ENCODE measurements around the gene USF2. TPM values are rescaled to one million over a fixed set of nuclear protein-coding genes. Genes with fewer than 3 reads are reported as not detected.
A peak's percentile ranks its signal among the peaks of the same experiment; 100 is the strongest.

The USF2 gene
- polyA plus RNA-seq, 3 donors = 2.7 to 248 (median 5.0) TPM

DNA sequence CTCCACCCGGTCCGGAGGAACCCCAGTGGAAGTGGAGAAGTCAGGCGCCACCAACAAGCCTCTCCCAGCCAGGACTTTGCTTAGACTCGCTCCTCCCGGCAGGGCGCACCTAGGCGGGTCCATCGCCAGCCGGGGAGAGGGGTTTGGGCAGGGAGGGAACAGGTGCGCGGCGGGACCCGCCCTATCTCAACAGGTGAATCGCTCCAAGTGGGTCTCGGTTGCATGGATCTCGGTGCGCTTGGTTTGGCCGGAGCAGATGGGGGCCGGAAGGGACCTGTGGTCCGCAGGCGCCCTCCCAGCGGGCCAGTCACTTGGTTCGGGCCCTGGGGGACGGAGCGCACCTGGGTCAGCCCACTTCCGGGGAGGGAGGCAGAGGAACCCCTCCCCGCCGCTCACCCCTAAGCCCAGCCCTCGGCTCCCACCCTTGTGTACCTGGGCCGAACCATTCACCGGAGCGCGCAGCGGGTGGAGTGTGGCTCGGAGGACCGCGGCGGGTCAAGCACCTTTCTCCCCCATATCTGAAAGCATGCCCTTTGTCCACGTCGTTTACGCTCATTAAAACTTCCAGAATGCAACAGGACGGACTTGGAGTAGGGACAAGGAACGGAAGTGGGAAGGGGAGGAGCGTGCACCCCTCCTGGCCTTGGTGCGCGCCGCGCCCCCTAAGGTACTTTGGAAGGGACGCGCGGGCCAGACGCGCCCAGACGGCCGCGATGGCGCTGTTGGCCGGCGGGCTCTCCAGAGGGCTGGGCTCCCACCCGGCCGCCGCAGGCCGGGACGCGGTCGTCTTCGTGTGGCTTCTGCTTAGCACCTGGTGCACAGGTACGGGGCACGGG is 20.2 kb upstream of the USF2 start, which contains the start of gene LSR:
TSS of gene LSR (plus strand) at position 693 of the 836 bp plus-strand sequence. CDS start at position 714, 21 bp downstream.
- Mint-ChIP-seq H3K9me3 (peaks cover 6 to 28% (median 21%) of the 10 kb centered on the region in 7 donors), H3K27me3 (ENCODE audit: low read depth in 3 of 3) (peaks cover 47 to 57% (median 48%) of the 10 kb centered on the region in 3 donors), H3K36me3 (peaks cover 9% of the 10 kb centered on the region in 2 donors), H3K4me3 (peak within 1 kb of the TSS; percentile 65 to 89), H3K27ac (peak within 1 kb of the TSS in 1 of 7 donors; percentile 54), H3K4me1 (peaks cover 31% of the 10 kb centered on the region)
- no peaks in the 10 kb centered on the region for H3K36me3 ChIP-seq (replicated peaks in 1 of 2; ENCODE audit: control insufficient read depth in 1 of 2, insufficient read depth in 2 of 2, low read length in 2 of 2)
- H4K20me1 ChIP-seq (ENCODE audit: insufficient read depth, low read length) = no peaks in the 10 kb centered on the region
- TF ChIP-seq, protein P1, sequence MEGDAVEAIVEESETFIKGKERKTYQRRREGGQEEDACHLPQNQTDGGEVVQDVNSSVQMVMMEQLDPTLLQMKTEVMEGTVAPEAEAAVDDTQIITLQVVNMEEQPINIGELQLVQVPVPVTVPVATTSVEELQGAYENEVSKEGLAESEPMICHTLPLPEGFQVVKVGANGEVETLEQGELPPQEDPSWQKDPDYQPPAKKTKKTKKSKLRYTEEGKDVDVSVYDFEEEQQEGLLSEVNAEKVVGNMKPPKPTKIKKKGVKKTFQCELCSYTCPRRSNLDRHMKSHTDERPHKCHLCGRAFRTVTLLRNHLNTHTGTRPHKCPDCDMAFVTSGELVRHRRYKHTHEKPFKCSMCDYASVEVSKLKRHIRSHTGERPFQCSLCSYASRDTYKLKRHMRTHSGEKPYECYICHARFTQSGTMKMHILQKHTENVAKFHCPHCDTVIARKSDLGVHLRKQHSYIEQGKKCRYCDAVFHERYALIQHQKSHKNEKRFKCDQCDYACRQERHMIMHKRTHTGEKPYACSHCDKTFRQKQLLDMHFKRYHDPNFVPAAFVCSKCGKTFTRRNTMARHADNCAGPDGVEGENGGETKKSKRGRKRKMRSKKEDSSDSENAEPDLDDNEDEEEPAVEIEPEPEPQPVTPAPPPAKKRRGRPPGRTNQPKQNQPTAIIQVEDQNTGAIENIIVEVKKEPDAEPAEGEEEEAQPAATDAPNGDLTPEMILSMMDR (IDR thresholded peaks at IDR 0.05) = no peak
- H3K4me1 ChIP-seq (ENCODE audit: control insufficient read depth in 1 of 2, insufficient read depth in 2 of 2, low read length in 2 of 2) = peaks cover 29 to 31% of the 10 kb centered on the region in 2 donors
- peak within 1 kb of the TSS in 1 of 3 experiments; percentile 42 for H3K4me3 ChIP-seq (replicated peaks in 1 of 3; ENCODE audit: low read depth in 2 of 3, low read length in 3 of 3)
- peaks cover 21 to 45% of the 10 kb centered on the region in 2 donors for H3K27me3 ChIP-seq (ENCODE audit: control insufficient read depth in 2 of 2, insufficient read depth in 2 of 2, low read length in 2 of 2)
- peak within 1 kb of the TSS; percentile 47 for H3K4me2 ChIP-seq (replicated peaks; ENCODE audit: extremely low read depth, low read length, poor library complexity, severe bottlenecking)
- DNase-seq = no peak
- H3K9me3 ChIP-seq (replicated peaks in 1 of 2; ENCODE audit: control insufficient read depth in 1 of 2, insufficient read depth in 1 of 2, low read length in 2 of 2) = peaks cover 0 to 20% of the 10 kb centered on the region in 2 donors
- no peak within 1 kb of the TSS for H2AFZ ChIP-seq (ENCODE audit: insufficient read depth, low read depth, low read length, poor library complexity, severe bottlenecking)
- H3K27ac ChIP-seq (ENCODE audit: low read depth in 1 of 2, low read length in 2 of 2) = no peak within 1 kb of the TSS
- intact Hi-C loops (cut with micrococcal nuclease) = no loop called here
- under 1% methylated on average over 64 of the region's 69 CpGs for WGBS (ENCODE audit: insufficient coverage)
- H3K79me2 ChIP-seq (ENCODE audit: insufficient read depth, low read length) = no peaks in the 10 kb centered on the region
- H3K9ac ChIP-seq (ENCODE audit: insufficient read depth, low read length, poor library complexity, severe bottlenecking) = no peak within 1 kb of the TSS

DNA sequence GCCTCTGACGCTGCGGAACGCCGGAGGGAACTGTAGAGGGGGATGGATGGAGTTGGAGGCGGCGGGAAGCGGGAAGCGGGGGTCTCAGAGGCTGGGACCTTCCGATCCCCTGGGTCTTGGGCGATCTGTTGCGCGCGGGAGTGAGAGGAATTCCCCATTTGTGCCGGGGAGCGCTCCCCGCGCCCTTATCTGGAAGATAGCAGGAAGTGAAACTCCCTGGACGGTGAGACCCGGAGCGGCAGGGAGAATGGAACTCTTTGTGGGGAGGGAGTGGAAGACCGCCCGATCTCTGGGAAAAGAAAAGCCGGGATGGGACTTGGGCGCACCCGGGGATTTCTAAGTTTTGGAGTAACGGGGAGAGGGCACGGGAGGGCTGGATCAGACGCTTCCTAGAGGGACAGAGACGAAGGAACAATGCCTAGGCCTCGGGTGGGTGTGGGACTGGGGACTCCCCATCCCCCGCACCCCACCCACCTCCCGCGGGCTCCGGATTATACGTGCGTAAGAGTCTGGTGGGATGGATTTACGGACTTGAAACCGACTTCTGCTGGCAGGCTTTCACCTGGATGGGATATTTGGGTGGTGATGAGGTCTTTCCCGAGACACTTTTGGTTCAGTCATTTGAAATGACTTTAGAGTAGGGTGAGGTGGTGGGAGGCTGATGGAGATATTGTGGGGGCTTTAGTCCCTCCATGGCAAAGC is 19.5 kb upstream of the USF2 start:
- peak overlapping the region in 1 of 3 experiments; percentile 42 for H3K4me3 ChIP-seq (replicated peaks in 1 of 3; ENCODE audit: low read depth in 2 of 3, low read length in 3 of 3)
- peak in 2 of 3 donors; percentile 34 to 61 for DNase-seq
- no peak overlapping the region for H2AFZ ChIP-seq (ENCODE audit: insufficient read depth, low read depth, low read length, poor library complexity, severe bottlenecking)
- TF ChIP-seq, protein P1 (IDR thresholded peaks at IDR 0.05) = no peak
- no peaks in the 10 kb centered on the region for H3K36me3 ChIP-seq (replicated peaks in 1 of 2; ENCODE audit: control insufficient read depth in 1 of 2, insufficient read depth in 2 of 2, low read length in 2 of 2)
- H3K4me1 ChIP-seq (ENCODE audit: control insufficient read depth in 1 of 2, insufficient read depth in 2 of 2, low read length in 2 of 2) = peaks cover 29 to 31% of the 10 kb centered on the region in 2 donors
- peaks cover 0 to 20% of the 10 kb centered on the region in 2 donors for H3K9me3 ChIP-seq (replicated peaks in 1 of 2; ENCODE audit: control insufficient read depth in 1 of 2, insufficient read depth in 1 of 2, low read length in 2 of 2)
- intact Hi-C loops (cut with micrococcal nuclease) = no loop called here
- peaks cover 46 to 57% (median 47%) of the 10 kb centered on the region in 3 donors for H3K27me3 Mint-ChIP-seq (ENCODE audit: low read depth in 3 of 3)
- no peak overlapping the region for H3K9ac ChIP-seq (ENCODE audit: insufficient read depth, low read length, poor library complexity, severe bottlenecking)
- H3K4me3 Mint-ChIP-seq = peak overlapping the region; percentile 65 to 86
- no peaks in the 10 kb centered on the region for H3K79me2 ChIP-seq (ENCODE audit: insufficient read depth, low read length)
- H3K27ac ChIP-seq (ENCODE audit: low read depth in 1 of 2, low read length in 2 of 2) = no peak overlapping the region
- peaks cover 21 to 45% of the 10 kb centered on the region in 2 donors for H3K27me3 ChIP-seq (ENCODE audit: control insufficient read depth in 2 of 2, insufficient read depth in 2 of 2, low read length in 2 of 2)
- peaks cover 0 to 24% (median 15%) of the 10 kb centered on the region in 7 donors for H3K9me3 Mint-ChIP-seq
- H3K4me2 ChIP-seq (replicated peaks; ENCODE audit: extremely low read depth, low read length, poor library complexity, severe bottlenecking) = peak overlapping the region; percentile 47
- H3K4me1 Mint-ChIP-seq = peaks cover 31% of the 10 kb centered on the region
- WGBS (ENCODE audit: insufficient coverage) = 3% methylated on average over 25 of the region's 39 CpGs
- no peak overlapping the region for H3K27ac Mint-ChIP-seq
- H4K20me1 ChIP-seq (ENCODE audit: insufficient read depth, low read length) = no peaks in the 10 kb centered on the region
- H3K36me3 Mint-ChIP-seq = peaks cover 9% of the 10 kb centered on the region in 2 donors
